HepG2 (cell line): Measurements from ENCODE around the gene KMT5C. TPM values are rescaled to one million over a fixed set of nuclear protein-coding genes. Genes with fewer than 3 reads are reported as not detected.

ENCODE experiments used
- DNMT3B ChIP-seq: conservative IDR thresholded peaks from 2 replicates; pipeline ENCODE4 v1.6.1; 2016; ENCODE audit warnings: missing biosample characterization, control low read depth
- MEF2D ChIP-seq: sonication (generic); formaldehyde crosslinking; IDR thresholded peaks from 2 replicates; pipeline ENCODE4 v1.5.1; 2020; ENCODE audit warnings: mild to moderate bottlenecking, missing genetic modification reagents
- NRL ChIP-seq: sonication (generic); formaldehyde crosslinking; IDR thresholded peaks from 2 replicates; pipeline ENCODE4 v1.5.0; 2020; ENCODE audit warnings: missing genetic modification reagents, mild to moderate bottlenecking, moderate library complexity, borderline replicate concordance
- RBFOX2 ChIP-seq: fragments of 200-400 bp; formaldehyde crosslinking; IDR thresholded peaks from 2 replicates; pipeline ENCODE4 v1.6.1; 2017; ENCODE audit warnings: low read depth, mild to moderate bottlenecking, low read length
- RFX5 ChIP-seq: IDR thresholded peaks from 2 replicates; pipeline ENCODE4 v1.6.1; 2011; ENCODE audit warnings: low read depth, low read length, improper control_type of control experiment
- SAP130 ChIP-seq: IDR thresholded peaks from 2 replicates; pipeline ENCODE4 v1.6.1; 2016; ENCODE audit warnings: low read depth
- SETDB1 ChIP-seq: sonication (generic); formaldehyde crosslinking; IDR thresholded peaks from 2 replicates; pipeline ENCODE4 v1.5.1; 2020; ENCODE audit warnings: missing genetic modification reagents, mild to moderate bottlenecking, borderline replicate concordance
- U2AF2 ChIP-seq: fragments of 200-400 bp; formaldehyde crosslinking; IDR thresholded peaks from 2 replicates; pipeline ENCODE4 v1.6.1; 2017; ENCODE audit warnings: low read depth, mild to moderate bottlenecking, low read length
- ZBTB42 ChIP-seq: sonication (generic); formaldehyde crosslinking; IDR thresholded peaks from 2 replicates; pipeline ENCODE4 v1.5.0; 2020; ENCODE audit warnings: mild to moderate bottlenecking, missing genetic modification reagents
- ZFP1 ChIP-seq: IDR thresholded peaks from 2 replicates; pipeline ENCODE4 v1.6.1; 2016
- ZNF263 ChIP-seq: sonication (generic); formaldehyde crosslinking; IDR thresholded peaks from 2 replicates; pipeline ENCODE4 v1.4.0; 2020; ENCODE audit warnings: missing genetic modification reagents
- ZNF331 ChIP-seq: sonication (generic); formaldehyde crosslinking; IDR thresholded peaks from 2 replicates; pipeline ENCODE4 v1.4.0; 2020; ENCODE audit warnings: missing genetic modification reagents
- ZNF549 ChIP-seq: sonication (generic); formaldehyde crosslinking; IDR thresholded peaks from 2 replicates; pipeline ENCODE4 v1.5.0; 2020; ENCODE audit warnings: missing genetic modification reagents
- ZNF749 ChIP-seq: sonication (generic); formaldehyde crosslinking; IDR thresholded peaks from 2 replicates; pipeline ENCODE4 v1.8.0; 2022; ENCODE audit warnings: mild to moderate bottlenecking, missing genetic modification reagents, moderate library complexity, borderline replicate concordance
- ZNF766 ChIP-seq: sonication (generic); formaldehyde crosslinking; IDR thresholded peaks from 2 replicates; pipeline ENCODE4 v1.5.0; 2020; ENCODE audit warnings: missing genetic modification reagents, borderline replicate concordance
- ZSCAN9 ChIP-seq: IDR thresholded peaks from 2 replicates; pipeline ENCODE4 v1.6.1; 2016; ENCODE audit warnings: borderline replicate concordance
- polyA plus RNA-seq, 8 experiments: library from polyadenylated mRNA; depleted of rRNA in 3 of 8; stranded (reverse) in 7 of 8; unstranded in 1 of 8; fragments of >200 nt; fragmentation: Illumina TruSeq in 4 of 8; extraction: Trizol in 4 of 8; gene quantifications; 2 replicates each; pipeline versions ENCODE4 v1.2.1 to v1.2.3, GENCODE V29; 2011 to 2016; ENCODE audit warnings: low read depth in 4 of 8, missing spikeins in 1 of 8, mixed read lengths in 1 of 8; ENCODE audit not compliant: insufficient read depth in 1 of 8
- total RNA-seq, 5 experiments: library from RNA; depleted of rRNA; stranded (reverse); fragments of >200 nt; fragmentation: Illumina TruSeq; extraction: Trizol; gene quantifications; 2 replicates each; pipeline ENCODE4 v1.2.3, GENCODE V29; 2016; ENCODE audit warnings: low read depth in 1 of 5
- TF ChIP-seq, protein P1 (sequence below): IDR thresholded peaks from 2 replicates; pipeline ENCODE4 v1.6.1; 2016
- TF ChIP-seq, protein P2 (sequence below): sonication (generic); formaldehyde crosslinking; IDR thresholded peaks from 2 replicates; pipeline ENCODE4 v1.5.0; 2020; ENCODE audit warnings: missing genetic modification reagents
- TF ChIP-seq, protein P3 (sequence below): sonication (generic); formaldehyde crosslinking; conservative IDR thresholded peaks from 2 replicates; pipeline ENCODE4 v1.5.0; 2020; ENCODE audit warnings: missing genetic modification reagents
- TF ChIP-seq, protein P4 (sequence below): sonication (generic); formaldehyde crosslinking; IDR thresholded peaks from 2 replicates; pipeline ENCODE4 v1.5.0; 2020; ENCODE audit warnings: mild to moderate bottlenecking, missing genetic modification reagents, borderline replicate concordance
- TF ChIP-seq, protein P5 (sequence below): sonication (generic); formaldehyde crosslinking; IDR thresholded peaks from 2 replicates; pipeline ENCODE4 v1.8.0; 2022; ENCODE audit warnings: mild to moderate bottlenecking, missing genetic modification reagents, borderline replicate concordance

KMT5C gene
- total and polyA plus RNA-seq, 2 of the 13 experiments (the other 11 are each of a cell fraction or from before 2014, with no cell fraction given): 5.5 to 9.0 TPM

DNA sequence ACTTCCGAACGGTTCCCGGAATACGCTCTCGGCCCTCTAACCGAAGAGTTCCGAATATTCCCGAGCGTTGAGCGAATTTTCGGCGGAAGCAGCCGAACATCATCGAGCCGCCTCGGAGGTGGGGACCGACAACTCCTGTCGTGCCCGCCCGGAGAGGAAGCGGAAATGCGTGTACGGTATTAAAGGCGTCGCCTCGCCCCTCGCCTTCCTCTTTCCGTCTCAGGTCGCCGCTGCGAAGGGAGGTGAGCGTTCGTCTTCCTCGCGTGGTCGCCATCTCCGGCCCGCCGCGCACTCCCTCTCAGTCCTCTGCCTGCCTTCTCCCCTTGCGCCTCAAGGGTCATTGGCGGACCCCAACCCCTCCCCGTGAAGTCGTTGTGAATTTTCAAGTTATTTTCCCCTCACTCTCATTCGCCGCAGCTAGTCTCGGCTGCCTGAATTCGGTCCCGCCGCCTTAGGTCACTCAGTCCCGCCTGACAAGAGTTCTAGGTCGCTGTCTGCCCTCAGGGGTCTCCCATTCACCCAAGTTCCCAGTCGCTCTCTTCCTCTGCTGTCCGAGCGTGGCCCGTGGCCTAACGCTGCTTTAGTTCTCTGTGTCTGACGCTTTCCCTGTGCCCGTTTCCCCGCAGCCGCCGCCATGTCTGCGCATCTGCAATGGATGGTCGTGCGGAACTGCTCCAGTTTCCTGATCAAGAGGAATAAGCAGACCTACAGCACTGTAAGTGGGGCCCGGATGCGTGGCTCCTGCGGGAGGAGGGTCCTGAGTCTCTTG is 46.2 kb downstream of the KMT5C start, which contains the start of gene RPL28 (continued):
- TF ChIP-seq SETDB1 (CRISPR knock-in tag): no peak
- peak; percentile 68; the same call in 1 of the 2 replicates for TF ChIP-seq ZNF749
- TF ChIP-seq ZSCAN9: 0 out of 2 replicates have a peak, but pooled peaks have one; percentile 46
- TF ChIP-seq, protein P1, sequence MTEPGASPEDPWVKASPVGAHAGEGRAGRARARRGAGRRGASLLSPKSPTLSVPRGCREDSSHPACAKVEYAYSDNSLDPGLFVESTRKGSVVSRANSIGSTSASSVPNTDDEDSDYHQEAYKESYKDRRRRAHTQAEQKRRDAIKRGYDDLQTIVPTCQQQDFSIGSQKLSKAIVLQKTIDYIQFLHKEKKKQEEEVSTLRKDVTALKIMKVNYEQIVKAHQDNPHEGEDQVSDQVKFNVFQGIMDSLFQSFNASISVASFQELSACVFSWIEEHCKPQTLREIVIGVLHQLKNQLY (CRISPR knock-in tag): no peak
- TF ChIP-seq RBFOX2: peak; percentile 97
- 0 out of 2 replicates have a peak, but pooled peaks have one; percentile 74 for TF ChIP-seq NRL (CRISPR knock-in tag)
- TF ChIP-seq, protein P2, sequence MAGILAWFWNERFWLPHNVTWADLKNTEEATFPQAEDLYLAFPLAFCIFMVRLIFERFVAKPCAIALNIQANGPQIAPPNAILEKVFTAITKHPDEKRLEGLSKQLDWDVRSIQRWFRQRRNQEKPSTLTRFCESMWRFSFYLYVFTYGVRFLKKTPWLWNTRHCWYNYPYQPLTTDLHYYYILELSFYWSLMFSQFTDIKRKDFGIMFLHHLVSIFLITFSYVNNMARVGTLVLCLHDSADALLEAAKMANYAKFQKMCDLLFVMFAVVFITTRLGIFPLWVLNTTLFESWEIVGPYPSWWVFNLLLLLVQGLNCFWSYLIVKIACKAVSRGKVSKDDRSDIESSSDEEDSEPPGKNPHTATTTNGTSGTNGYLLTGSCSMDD (CRISPR knock-in tag): no peak
- TF ChIP-seq U2AF2: 0 out of 2 replicates have a peak, but pooled peaks have one; percentile 49
- TF ChIP-seq, protein P3, sequence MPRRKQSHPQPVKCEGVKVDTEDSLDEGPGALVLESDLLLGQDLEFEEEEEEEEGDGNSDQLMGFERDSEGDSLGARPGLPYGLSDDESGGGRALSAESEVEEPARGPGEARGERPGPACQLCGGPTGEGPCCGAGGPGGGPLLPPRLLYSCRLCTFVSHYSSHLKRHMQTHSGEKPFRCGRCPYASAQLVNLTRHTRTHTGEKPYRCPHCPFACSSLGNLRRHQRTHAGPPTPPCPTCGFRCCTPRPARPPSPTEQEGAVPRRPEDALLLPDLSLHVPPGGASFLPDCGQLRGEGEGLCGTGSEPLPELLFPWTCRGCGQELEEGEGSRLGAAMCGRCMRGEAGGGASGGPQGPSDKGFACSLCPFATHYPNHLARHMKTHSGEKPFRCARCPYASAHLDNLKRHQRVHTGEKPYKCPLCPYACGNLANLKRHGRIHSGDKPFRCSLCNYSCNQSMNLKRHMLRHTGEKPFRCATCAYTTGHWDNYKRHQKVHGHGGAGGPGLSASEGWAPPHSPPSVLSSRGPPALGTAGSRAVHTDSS (CRISPR knock-in tag): no peak
- peak; percentile 50; the same call in 1 of the 2 replicates for TF ChIP-seq ZBTB42 (CRISPR knock-in tag)
- no peak for TF ChIP-seq ZFP1 (CRISPR knock-in tag)
- TF ChIP-seq MEF2D: peak; percentile 55; the same call in 1 of the 2 replicates
- peak; percentile 70; the same call in 1 of the 2 replicates for TF ChIP-seq ZNF766 (CRISPR knock-in tag)
- 0 out of 2 replicates have a peak, but pooled peaks have one; percentile 39 for TF ChIP-seq DNMT3B (CRISPR knock-in tag)
- TF ChIP-seq, protein P4, sequence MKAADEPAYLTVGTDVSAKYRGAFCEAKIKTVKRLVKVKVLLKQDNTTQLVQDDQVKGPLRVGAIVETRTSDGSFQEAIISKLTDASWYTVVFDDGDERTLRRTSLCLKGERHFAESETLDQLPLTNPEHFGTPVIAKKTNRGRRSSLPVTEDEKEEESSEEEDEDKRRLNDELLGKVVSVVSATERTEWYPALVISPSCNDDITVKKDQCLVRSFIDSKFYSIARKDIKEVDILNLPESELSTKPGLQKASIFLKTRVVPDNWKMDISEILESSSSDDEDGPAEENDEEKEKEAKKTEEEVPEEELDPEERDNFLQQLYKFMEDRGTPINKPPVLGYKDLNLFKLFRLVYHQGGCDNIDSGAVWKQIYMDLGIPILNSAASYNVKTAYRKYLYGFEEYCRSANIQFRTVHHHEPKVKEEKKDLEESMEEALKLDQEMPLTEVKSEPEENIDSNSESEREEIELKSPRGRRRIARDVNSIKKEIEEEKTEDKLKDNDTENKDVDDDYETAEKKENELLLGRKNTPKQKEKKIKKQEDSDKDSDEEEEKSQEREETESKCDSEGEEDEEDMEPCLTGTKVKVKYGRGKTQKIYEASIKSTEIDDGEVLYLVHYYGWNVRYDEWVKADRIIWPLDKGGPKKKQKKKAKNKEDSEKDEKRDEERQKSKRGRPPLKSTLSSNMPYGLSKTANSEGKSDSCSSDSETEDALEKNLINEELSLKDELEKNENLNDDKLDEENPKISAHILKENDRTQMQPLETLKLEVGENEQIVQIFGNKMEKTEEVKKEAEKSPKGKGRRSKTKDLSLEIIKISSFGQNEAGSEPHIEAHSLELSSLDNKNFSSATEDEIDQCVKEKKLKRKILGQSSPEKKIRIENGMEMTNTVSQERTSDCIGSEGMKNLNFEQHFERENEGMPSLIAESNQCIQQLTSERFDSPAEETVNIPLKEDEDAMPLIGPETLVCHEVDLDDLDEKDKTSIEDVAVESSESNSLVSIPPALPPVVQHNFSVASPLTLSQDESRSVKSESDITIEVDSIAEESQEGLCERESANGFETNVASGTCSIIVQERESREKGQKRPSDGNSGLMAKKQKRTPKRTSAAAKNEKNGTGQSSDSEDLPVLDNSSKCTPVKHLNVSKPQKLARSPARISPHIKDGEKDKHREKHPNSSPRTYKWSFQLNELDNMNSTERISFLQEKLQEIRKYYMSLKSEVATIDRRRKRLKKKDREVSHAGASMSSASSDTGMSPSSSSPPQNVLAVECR: peak; percentile 88
- TF ChIP-seq ZNF331: peak; percentile 85; the same call in 1 of the 2 replicates
- TF ChIP-seq ZNF549 (CRISPR knock-in tag): no peak
- TF ChIP-seq, protein P5, sequence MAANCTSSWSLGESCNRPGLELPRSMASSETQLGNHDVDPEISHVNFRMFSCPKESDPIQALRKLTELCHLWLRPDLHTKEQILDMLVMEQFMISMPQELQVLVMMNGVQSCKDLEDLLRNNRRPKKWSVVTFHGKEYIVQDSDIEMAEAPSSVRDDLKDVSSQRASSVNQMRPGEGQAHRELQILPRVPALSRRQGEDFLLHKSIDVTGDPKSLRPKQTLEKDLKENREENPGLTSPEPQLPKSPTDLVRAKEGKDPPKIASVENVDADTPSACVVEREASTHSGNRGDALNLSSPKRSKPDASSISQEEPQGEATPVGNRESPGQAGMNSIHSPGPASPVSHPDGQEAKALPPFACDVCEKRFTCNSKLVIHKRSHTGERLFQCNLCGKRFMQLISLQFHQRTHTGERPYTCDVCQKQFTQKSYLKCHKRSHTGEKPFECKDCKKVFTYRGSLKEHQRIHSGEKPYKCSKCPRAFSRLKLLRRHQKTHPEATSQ (CRISPR knock-in tag): no peak
- peak; percentile 96 for TF ChIP-seq SAP130
- TF ChIP-seq RFX5: no peak
- TF ChIP-seq ZNF263: peak; percentile 9; the same call in 1 of the 2 replicates
